Retinal pigment epithelial cell (primary cell): ENCODE measurements around the gene CAMSAP3.
"Not testable (repeated sequence)": the region's sequence is repeated elsewhere in the genome, so short reads cannot be mapped to it uniquely, and the experiment has no call there.

Experiments used
- DNase-seq: peaks from one replicate; pipeline ENCODE4 v3.0.0-alpha.2; 2010; ENCODE audit warnings: low read depth
- H3K4me3 ChIP-seq: 2 replicates; pipeline ENCODE4 v1.5.1; 2011; ENCODE audit warnings: mild to moderate bottlenecking, low read length, control low read depth, moderate library complexity
- TF ChIP-seq, protein P1 (sequence below): conservative IDR thresholded peaks from 2 replicates; pipeline ENCODE4 v1.5.1; 2011; ENCODE audit warnings: low read depth, low read length, control low read depth, inconsistent platforms

Gene CAMSAP3

DNA sequence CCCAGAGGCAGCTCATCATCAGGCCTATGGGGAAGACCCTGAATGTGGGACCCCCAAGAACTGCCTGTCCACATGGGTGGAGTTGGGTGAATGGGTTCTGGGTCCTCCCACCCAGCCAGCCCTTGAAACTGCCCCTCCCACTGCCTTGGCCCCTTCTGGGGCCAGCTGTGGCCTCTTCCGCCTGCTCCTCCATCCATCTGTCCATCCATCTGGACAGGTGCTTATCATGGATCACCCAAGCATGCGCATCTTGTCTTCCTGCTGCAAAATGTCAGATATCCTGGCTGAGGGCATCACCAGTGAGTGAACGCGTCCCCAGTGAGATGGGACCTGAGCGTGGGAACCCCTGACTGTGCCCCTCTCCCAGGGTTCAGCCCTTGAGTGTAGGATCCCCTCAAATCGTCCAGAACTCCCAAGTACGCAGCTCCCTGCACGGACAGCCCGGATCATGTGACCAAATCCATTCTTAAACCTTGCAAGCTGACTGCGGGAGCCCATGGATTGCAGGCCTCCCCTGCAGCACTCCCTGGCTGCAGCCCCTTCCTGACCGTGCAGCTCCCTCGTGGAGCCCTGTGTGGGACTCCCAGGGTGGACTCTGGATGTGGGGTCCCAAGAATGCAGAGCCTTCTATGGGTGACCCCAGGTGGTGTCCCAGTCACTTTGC lies 43.3 kb downstream of the CAMSAP3 start:
- TF ChIP-seq, protein P1, sequence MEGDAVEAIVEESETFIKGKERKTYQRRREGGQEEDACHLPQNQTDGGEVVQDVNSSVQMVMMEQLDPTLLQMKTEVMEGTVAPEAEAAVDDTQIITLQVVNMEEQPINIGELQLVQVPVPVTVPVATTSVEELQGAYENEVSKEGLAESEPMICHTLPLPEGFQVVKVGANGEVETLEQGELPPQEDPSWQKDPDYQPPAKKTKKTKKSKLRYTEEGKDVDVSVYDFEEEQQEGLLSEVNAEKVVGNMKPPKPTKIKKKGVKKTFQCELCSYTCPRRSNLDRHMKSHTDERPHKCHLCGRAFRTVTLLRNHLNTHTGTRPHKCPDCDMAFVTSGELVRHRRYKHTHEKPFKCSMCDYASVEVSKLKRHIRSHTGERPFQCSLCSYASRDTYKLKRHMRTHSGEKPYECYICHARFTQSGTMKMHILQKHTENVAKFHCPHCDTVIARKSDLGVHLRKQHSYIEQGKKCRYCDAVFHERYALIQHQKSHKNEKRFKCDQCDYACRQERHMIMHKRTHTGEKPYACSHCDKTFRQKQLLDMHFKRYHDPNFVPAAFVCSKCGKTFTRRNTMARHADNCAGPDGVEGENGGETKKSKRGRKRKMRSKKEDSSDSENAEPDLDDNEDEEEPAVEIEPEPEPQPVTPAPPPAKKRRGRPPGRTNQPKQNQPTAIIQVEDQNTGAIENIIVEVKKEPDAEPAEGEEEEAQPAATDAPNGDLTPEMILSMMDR: no peak
- no peak overlapping the region for H3K4me3 ChIP-seq
- DNase-seq: no peak

DNA sequence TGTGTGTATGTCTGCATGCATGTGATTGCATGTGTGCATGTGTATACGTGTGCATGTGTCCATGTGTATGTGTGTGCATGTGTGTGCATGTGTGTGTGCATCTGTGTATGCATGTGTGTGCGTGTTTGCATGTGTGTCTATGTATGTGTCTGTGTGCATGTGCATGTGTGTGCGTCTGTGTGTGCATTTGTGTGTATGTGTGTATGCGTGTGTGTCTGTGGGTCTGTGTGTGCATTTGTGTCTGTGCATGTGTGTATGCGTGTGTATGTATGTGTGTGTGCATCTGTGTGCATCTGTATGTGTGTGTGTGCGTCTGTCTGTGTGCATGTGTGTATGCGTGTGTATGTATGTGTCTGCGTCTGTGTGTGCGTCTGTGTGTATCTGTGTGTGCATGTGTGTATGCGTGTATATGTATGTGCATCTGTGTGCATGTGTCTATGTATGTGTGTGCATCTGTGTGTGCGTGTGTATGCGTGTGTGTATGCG lies 44.2 kb downstream of the CAMSAP3 start:
- TF ChIP-seq, protein P1: no peak
- H3K4me3 ChIP-seq: no peak overlapping the region
- no peak for DNase-seq

DNA sequence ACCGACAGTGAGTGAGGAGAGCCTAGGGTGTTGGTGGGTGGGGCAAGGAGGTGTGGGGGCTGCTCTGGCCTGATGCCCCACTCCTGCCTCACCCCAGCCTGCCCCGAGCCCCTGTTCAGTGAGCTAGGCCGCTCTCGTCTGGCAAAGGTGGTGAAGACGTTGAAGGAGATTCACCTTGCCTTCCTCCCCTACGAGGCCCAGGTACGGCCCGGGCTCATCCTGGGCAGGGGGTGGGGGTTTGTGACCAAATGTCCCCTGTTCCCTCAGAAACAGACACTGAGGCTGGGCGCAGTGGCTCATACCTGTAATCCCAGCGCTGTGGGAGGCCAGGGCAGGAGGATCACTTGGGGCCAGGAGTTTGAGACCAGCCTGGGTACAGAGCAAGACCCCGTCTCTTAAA lies 45.1 kb downstream of the CAMSAP3 start:
- H3K4me3 ChIP-seq: no peak overlapping the region
- TF ChIP-seq, protein P1: no peak
- DNase-seq: no peak

DNA sequence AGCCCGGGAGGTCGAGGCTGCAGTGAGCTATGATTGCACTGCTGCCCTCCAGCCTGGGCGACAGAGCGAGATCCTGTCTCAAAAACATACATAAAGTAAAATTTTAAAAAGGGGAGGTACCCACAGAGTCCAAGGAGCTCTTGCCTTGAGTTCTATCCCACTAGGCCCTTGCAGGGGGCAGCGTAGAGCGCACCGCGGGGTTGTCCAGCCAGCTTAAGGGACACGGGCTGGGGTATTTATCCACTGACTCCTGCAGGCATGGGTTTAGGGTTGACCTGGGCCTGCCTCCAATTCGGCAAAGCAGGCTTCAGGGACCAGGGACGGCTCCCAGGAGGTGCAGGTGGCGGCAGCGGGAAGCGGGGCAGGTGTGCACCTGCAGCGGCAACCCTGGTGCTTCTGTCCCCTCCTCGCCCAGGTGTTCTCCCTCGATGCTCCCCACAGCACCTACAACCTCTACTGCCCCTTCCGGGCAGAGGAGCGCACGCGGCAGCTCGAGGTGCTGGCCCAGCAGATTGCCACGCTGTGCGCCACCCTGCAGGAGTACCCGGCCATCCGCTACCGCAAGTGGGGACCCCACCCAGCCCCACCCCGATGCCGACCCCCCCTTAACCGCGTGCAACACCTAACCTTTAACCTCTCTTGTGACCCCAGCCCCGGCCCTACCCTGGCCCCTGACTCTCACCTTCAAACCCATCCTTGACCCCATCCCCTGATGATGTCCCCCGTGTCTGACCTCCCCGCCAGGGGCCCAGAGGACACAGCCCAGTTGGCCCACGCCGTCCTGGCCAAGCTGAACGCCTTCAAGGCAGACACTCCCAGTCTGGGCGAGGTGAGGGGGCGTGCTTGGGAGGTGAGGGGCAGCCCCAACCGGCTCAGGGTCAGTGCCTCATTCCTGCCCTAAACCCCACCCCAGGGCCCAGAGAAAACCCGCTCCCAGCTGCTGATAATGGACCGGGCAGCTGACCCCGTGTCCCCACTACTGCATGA lies 45.9 kb downstream of the CAMSAP3 start:
- TF ChIP-seq, protein P1: peak; percentile 22
- no peak for DNase-seq
- H3K4me3 ChIP-seq: no peak overlapping the region

DNA sequence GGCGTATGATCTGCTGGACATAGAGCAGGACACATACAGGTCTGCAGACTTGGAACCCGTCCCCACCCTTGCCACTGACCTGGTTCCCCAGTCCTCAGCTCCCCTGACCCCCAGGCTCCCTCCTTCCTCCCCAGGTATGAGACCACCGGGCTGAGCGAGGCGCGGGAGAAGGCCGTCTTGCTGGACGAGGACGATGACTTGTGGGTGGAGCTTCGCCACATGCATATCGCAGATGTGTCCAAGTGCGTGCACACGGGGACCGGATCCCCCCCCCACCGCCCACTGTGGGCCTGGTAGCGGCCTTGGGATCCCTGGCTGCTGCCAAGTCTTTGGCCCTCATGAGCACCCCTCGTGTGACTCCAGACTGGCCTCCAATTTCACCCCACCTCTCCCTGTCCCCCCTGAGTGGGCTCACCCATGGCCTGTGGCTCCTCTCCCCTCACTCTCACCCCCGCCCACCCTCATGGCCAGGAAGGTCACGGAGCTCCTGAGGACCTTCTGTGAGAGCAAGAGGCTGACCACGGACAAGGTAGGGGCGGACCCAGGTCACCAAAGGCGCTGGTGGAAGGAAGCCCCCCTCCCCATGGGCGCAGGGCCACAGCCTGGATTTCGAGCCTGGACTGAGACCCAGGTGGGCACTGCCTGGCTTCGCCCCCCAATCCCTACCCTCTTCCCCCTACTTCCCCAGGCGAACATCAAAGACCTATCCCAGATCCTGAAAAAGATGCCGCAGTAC lies 46.8 kb downstream of the CAMSAP3 start:
- TF ChIP-seq, protein P1: no peak
- no peak overlapping the region for H3K4me3 ChIP-seq
- DNase-seq: no peak

DNA sequence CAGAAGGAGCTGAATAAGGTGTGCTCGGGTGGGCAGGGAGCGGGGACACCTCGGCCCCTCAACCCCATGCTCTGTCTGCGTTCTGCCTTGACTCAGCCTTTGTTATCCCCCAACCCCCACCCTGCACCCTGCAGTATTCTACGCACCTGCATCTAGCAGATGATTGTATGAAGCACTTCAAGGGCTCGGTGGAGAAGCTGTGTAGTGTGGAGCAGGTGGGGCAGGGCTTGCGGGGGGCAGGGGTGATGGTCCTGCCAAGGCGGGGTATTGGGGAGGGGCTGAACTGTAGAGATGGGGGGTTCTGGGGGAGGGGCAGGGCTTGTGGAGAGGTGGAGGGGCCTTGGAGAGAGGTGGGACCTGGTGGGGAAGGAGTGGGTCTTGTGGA lies 47.4 kb downstream of the CAMSAP3 start:
- TF ChIP-seq, protein P1: no peak
- DNase-seq: no peak
- no peak overlapping the region for H3K4me3 ChIP-seq

DNA sequence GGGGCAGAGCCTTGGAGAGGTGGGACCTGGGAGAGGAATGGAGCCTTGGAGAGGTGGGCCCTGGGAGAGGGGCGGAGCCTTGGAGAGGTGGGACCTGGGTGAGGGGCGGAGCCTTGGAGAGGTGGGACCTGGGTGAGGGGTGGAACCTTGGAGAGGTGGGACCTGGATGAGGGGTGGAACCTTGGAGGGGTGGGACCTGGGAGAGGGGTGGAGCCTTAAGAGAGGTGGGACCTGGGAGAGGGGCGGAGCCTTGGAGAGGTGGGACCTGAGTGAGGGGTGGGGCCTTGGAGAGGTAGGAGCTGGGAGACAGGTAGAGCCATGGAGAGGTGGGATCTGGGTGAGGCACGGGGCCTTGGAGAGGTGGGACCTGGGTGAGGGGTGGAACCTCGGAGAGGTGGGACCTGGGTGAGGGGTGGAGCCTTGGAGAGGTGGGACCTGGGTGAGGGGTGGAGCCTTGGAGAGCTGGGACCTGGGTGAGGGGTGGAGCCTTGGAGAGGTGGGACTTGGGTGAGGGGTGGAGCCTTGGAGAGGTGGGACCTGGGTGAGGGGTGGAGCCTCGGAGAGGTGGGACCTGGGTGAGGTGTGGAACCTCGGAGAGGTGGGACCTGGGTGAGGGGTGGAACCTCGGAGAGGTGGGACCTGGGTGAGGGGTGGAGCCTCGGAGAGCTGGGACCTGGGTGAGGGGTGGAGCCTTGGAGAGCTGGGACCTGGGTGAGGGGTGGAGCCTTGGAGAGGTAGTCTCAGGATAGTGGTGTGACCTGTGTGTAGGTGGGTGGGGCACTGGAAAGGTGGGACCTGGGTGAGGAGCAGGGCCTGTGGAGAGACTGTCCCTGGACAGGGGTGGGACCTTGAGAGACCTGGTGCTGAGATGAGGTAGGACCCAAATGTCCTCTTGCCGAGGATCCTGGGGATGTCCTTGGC lies 48.2 kb downstream of the CAMSAP3 start:
- DNase-seq, H3K4me3 ChIP-seq: not testable (repeated sequence)
